Colon (tissue), 2 donors: ENCODE data around the gene CELF1.

Source experiments
- FAIRE-seq: peaks from 2 replicates; lab custom pipeline; 2012; peaks lifted over from hg19 to GRCh38; lab: Jason Lieb, UNC
- donor health status: control.
- donor health status: control.

Gene CELF1

DNA sequence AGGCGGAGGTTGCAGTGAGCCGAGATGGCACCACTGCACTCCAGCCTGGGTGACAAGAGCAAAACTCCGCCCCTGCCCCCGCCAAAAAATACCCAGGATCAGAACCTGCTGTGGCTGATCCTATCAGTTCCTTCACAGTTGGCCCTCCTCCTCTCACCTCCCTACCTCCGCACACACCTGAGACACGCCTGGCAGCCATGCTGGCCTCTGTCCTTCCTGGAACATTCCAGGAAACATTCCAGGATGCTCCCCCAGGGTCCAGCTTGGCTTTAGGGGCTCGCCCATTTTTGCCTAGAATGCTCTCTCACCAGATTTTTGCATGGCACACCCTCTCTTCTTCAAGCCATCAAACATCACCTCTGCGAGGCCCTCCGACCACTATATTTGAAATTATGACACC lies 106.1 kb downstream of the CELF1 start:
- FAIRE-seq = no peak

DNA sequence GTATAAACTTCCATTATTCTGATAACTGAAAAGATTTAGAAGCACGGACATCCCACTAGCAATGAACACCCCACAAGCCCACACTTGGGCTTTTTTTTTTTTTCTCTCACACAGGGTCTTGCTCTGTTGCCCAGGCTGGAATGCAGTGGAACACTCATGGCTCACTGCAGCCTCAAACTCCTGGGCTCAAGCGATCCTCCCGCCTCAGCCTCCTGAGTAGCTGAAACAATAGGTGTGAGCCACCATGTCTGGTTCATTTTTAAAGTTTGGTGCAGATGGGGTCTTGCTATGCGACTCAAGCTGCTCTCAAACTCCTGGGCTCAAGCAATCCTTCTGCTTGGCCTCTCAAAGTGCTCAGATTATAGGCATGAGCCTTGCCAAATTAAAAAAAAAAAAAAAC lies 107.1 kb downstream of the CELF1 start:
- no peak for FAIRE-seq

- no peak for FAIRE-seq
Measured at GRCh38 chr11:47443817-47444216, 109.1 kb downstream of the CELF1 start.

DNA sequence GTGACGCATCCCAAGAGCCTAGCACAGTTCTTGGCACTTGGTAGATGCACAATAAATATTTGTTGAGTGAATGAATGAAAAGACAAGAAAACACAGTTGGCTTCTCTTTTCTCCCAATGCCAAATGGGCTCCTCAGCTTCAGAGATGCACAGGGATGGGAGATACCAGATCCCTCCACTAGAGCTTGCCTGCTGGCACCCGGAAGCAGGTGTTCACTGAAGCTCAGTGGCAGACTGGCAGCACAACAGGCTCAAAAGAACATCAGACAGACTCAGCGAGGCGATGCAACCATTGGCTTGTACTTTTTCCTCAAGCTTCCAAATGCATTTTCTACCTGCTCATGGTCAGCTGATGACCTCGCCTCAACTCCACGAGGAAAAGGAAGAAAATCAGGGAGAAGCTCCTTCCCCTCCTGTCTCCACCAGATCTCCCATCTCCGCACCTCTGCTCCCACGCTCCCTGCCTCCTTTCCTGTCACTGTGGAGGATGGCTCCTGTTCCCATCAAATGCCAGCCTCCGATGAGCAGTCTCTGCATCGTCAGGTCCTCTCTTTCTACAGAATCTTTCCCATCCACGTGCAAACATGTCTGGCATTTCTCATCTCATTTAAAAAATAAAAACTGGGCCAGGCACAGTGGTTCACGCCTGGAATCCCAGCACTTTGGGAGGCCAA lies 109.8 kb downstream of the CELF1 start:
- no peak for FAIRE-seq

DNA sequence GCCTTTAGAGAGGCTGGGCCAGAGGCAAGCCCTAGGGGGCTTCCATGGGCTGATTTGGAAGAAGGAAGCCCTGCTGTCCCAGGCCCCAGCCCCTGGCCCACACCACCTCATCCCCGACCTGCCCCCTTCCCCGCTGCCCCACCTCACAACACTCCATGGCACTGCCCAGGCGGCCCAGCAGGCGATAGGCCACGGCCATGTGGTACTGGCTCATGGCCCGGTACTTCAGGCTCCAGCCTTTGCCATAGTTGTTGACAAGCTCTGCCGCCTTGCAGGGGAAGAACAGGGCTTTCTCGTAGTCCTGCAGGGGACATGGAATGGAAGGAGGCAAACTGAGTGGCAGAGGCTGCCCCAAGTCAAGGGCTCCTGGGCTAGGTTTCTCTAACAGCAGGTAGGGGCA lies 110.4 kb downstream of the CELF1 start:
- no peak for FAIRE-seq

DNA sequence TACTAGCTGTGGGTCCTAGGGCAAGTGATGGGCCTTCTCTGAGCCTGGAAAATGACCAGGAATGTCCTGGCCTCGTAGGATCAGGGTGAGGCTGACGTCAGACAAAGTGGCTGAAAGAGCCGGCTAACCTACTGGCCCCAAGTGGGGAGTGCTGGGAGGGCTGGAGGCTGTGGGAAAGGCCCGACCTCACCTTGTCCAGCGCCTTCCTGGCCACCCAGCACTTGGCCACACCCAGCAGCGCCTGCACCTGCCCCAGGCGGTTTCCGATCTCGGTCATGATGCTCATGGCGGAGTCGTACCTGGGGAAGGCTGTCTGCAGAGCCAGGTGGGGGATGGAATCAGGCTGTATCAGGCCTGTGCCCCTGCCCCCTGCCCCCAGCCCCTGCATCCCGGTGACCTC lies 111.5 kb downstream of the CELF1 start:
- no peak for FAIRE-seq

GRCh38 chr11:47440054-47440476 lies 112.9 kb downstream of the CELF1 start:
- no peak for FAIRE-seq

- FAIRE-seq = no peak
Measured at GRCh38 chr11:47438721-47439120, 114.2 kb downstream of the CELF1 start.

DNA sequence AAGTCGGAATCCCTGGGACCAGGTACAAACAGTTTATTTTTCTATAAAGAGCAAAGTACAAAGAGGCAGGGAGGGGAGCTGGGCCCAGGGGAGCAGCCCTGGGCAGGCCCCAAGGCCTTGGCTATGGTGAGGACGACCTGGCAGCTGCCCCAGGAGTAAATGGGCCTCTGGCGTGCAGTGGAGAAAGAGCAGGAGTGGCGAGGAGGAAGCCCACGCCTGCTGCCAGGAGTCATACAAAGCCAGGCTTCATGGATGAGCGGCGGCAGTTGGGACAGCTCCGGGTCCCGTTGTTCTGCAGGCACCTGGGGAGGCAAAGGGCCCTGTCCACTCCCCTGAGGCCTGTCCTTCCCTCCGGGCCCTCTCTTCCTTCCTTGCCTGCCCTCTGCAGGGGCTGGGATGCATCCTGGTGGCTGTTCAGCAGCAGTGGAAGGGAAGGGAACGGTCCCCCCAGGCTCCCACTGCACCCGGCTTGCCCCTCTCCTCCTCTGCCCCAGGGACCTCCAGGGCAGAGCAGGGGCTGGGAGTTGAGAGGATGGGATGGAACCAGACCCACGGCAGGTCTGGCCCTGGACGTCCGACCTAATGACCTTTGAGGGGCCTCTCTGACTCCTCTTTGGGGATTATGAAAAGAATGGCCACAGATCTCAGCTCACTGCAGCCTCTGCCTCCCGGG lies 115.0 kb downstream of the CELF1 start:
- FAIRE-seq = no peak

- FAIRE-seq = no peak
Measured at GRCh38 chr11:47437218-47437745, 115.7 kb downstream of the CELF1 start.

GRCh38 chr11:47436726-47437125 lies 116.2 kb downstream of the CELF1 start:
- no peak for FAIRE-seq

DNA sequence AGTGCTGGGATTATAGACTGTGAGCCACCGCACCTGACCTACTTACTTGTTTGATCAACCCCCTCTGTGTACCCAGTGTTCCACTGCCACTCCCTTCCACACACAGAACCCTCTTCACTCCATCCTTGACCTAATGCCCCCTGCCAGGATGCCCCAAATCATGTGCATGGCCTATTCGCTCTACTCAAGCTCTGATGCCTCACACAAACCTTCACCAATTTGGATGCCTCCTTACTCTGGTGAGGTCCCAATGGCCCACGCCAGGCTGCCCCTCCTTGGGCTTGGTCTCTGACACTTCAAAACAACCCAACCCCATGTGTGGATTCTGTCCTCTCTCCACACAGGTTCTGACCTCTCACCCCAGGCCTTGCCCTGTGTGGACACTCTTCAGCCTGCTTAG lies 117.2 kb downstream of the CELF1 start:
- FAIRE-seq = no peak

DNA sequence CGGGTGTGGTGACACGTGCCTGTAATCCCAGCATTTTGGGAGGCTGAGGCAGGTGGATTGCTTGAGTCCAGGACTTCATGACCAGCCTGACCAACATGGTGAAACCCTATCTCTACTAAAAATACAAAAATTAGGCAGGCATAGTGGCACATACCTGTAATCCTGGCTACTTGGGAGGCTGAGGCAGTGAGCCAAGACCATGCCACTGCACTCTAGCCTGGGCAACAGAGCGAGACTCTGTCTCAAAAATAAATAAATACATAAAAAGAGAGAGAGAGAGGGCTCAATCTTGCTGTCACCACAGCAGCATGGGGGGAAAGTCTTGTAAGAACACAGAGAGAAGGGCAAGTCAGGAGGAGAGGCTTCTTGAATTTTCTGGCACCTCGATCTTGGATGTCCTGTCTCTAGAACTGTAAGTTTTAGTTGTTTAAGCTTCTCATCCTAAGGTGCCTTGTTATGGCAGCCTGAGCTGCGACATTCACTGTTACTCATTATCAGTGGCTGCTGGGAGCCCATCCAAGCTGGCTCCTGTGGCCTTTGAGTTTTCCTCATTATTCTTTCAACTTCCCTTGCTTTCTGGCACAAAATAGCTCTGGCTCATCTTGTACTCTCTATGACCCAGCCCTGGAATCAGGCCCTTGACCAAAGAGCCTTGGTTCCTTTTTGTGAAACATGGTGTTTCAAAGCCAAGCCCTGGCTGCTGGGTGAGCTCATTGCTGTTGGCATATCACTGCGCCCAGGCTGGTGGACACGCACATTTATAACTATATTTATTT lies 118.7 kb downstream of the CELF1 start:
- no peak for FAIRE-seq

- FAIRE-seq = no peak
Measured at GRCh38 chr11:47433157-47433556, 119.8 kb downstream of the CELF1 start.

DNA sequence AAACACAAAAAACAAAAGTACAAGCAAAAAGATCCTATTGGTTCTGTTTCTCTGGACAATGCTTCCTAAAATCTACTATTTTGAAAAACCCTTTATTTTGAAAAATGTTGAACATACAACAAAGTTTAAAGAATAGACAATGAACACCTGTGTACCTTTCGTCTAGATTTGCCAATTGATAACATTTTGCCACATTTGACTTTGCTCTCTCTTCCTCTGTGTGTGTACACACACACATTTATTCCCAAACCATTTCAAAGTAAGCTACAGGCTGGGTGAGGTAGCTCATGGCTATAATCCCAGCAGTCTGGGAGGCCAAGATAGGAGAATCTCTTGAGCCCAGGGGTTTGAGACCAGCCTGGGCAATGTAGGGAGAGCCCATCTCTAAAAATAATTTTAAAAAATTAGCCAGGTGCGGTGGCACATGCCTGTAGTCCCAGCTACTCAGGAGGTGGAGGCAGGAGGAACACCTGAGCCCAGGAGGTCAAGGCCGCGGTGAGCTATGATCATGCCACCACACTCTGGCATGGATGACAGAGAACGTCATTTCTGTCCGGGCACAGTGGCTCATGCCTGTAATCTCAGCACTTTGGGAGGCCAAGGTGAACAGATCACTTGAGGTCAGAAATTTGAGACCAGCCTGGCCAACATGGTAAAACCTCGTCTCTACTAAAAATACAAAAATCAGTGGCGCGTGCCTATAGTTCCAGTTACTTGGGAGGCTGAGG lies 121.4 kb downstream of the CELF1 start:
- FAIRE-seq = no peak

DNA sequence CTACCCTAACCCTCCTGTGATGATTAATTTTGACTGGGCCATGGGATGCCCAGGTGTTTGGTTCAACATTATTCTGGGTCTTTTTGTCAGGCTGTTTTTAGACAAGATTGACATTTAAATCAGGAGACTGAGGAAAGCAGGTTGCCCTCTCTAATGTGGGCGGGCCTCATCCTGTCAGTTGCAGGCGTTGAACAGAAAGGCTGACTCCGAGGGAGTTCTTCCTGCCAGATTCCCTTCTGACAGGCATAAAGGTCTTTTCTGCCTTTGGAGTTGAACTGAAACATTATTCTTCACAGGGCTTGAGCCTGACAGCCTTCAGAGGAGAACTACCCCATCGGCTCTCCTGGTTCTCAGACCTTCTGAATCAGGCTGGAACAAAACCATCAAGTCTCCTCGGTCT lies 122.4 kb downstream of the CELF1 start:
- FAIRE-seq = no peak

GRCh38 chr11:47426062-47426956 lies 126.6 kb downstream of the CELF1 start, which contains the start of gene PSMC3:
PSMC3 (minus strand) TSS chr11:47426439; CDS start chr11:47426279, 160 bp downstream.
- peak; percentile 71 for FAIRE-seq

DNA sequence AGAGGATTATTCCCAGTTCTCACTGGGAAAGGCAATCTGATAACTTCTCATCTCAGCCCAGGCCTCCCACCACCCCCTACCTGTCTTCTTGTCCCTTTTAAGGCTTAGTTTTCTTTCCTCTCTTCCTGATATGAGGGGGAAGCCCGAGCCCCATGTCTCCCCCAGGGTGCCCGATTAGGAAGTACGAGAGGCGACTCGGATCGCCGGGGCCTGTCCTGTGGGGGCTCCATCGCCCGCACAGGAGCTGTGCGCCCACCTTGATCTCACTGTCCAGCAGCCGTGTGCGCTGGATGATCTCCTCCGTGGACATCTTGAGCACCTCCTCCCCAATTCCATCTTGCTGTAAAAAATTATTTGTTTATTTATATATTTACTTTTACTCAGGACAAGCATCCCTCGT lies 127.3 kb downstream of the CELF1 start:
- FAIRE-seq = no peak

GRCh38 chr11:47418454-47419259 lies 134.3 kb downstream of the CELF1 start:
- FAIRE-seq = no peak

- no peak for FAIRE-seq
Measured at GRCh38 chr11:47417712-47418111, 135.2 kb downstream of the CELF1 start.
